Astrocyte (in vitro differentiated cells and primary cell): ENCODE results near the gene CRNKL1. TPM values are rescaled to one million over a fixed set of nuclear protein-coding genes. Genes with fewer than 3 reads are reported as not detected.

Experiments used
- DNase-seq: peaks from one replicate; pipeline ENCODE4 v3.0.0-alpha.2; 2010; ENCODE audit warnings: low read depth
- FAIRE-seq: peaks from 2 replicates; lab custom pipeline; 2011; peaks lifted over from hg19 to GRCh38; lab: Jason Lieb, UNC
- H2AFZ ChIP-seq: 2 replicates; pipeline ENCODE4 v1.6.0; 2012; ENCODE audit warnings: low read depth, low read length, inconsistent platforms
- H3K27ac ChIP-seq: 2 replicates; pipeline ENCODE4 v1.5.1; 2011; ENCODE audit warnings: low read depth, low read length, inconsistent platforms
- H3K27me3 ChIP-seq: 2 replicates; pipeline ENCODE4 v1.6.0; 2011; ENCODE audit warnings: low read length, inconsistent platforms; ENCODE audit not compliant: insufficient read depth
- H3K36me3 ChIP-seq: 2 replicates; pipeline ENCODE4 v1.5.1; 2011; ENCODE audit warnings: low read length, inconsistent platforms; ENCODE audit not compliant: insufficient read depth
- H3K4me1 ChIP-seq: 2 replicates; pipeline ENCODE4 v1.5.1; 2011; ENCODE audit warnings: low read length, inconsistent platforms; ENCODE audit not compliant: insufficient read depth
- H3K4me2 ChIP-seq: 2 replicates; pipeline ENCODE4 v1.6.0; 2012; ENCODE audit warnings: low read length, inconsistent platforms
- H3K4me3 ChIP-seq: 2 replicates; pipeline ENCODE4 v1.5.1; 2011; ENCODE audit warnings: low read depth, mild to moderate bottlenecking, low read length, inconsistent platforms; ENCODE audit not compliant: insufficient read depth
- H3K79me2 ChIP-seq: 2 replicates; pipeline ENCODE4 v1.6.0; 2012; ENCODE audit warnings: mild to moderate bottlenecking, low read length, inconsistent platforms; ENCODE audit not compliant: insufficient read depth
- H3K9ac ChIP-seq: 2 replicates; pipeline ENCODE4 v1.6.0; 2012; ENCODE audit warnings: mild to moderate bottlenecking, low read length, inconsistent platforms
- H3K9me3 ChIP-seq: 2 replicates; pipeline ENCODE4 v1.5.1; 2012; ENCODE audit warnings: low read depth, mild to moderate bottlenecking, low read length, inconsistent platforms; ENCODE audit not compliant: insufficient read depth
- H4K20me1 ChIP-seq: 2 replicates; pipeline ENCODE4 v1.6.0; 2012; ENCODE audit warnings: low read length, inconsistent platforms; ENCODE audit not compliant: insufficient read depth
- H3K27ac Mint-ChIP-seq: one replicate; pipeline ENCODE4 v1.8.0; 2021; ENCODE audit warnings: mild to moderate bottlenecking, mixed read lengths; ENCODE audit not compliant: unreplicated experiment
- H3K27me3 Mint-ChIP-seq: one replicate; pipeline ENCODE4 v1.8.0; 2021; ENCODE audit warnings: low read depth, mixed read lengths; ENCODE audit not compliant: unreplicated experiment
- H3K36me3 Mint-ChIP-seq: one replicate; pipeline ENCODE4 v1.8.0; 2021; ENCODE audit warnings: low read depth, mixed read lengths; ENCODE audit not compliant: unreplicated experiment
- H3K4me1 Mint-ChIP-seq: one replicate; pipeline ENCODE4 v1.8.0; 2021; ENCODE audit warnings: low read depth, mixed read lengths; ENCODE audit not compliant: unreplicated experiment
- H3K4me3 Mint-ChIP-seq: one replicate; pipeline ENCODE4 v1.8.0; 2021; ENCODE audit warnings: mild to moderate bottlenecking, moderate library complexity, mixed read lengths; ENCODE audit not compliant: unreplicated experiment
- H3K9me3 Mint-ChIP-seq: one replicate; pipeline ENCODE4 v1.8.0; 2021; ENCODE audit warnings: mild to moderate bottlenecking, mixed read lengths; ENCODE audit not compliant: unreplicated experiment
- EZH2 ChIP-seq: IDR thresholded peaks from 2 replicates; pipeline ENCODE4 v1.6.1; 2012; ENCODE audit warnings: mild to moderate bottlenecking, low read length, inconsistent platforms; ENCODE audit not compliant: insufficient read depth
- total RNA-seq: library from RNA; stranded (reverse); gene quantifications from 2 replicates; pipeline ENCODE4 v1.2.1, GENCODE V29; 2021
- TF ChIP-seq, protein P1 (sequence below): IDR thresholded peaks from 2 replicates; pipeline ENCODE4 v1.5.1; 2011; ENCODE audit warnings: low read depth, mild to moderate bottlenecking, inconsistent platforms, low read length, moderate library complexity; ENCODE audit not compliant: insufficient read depth

Gene CRNKL1
- total RNA-seq, 1 donor from 2014 or later, result 20.2 TPM

DNA sequence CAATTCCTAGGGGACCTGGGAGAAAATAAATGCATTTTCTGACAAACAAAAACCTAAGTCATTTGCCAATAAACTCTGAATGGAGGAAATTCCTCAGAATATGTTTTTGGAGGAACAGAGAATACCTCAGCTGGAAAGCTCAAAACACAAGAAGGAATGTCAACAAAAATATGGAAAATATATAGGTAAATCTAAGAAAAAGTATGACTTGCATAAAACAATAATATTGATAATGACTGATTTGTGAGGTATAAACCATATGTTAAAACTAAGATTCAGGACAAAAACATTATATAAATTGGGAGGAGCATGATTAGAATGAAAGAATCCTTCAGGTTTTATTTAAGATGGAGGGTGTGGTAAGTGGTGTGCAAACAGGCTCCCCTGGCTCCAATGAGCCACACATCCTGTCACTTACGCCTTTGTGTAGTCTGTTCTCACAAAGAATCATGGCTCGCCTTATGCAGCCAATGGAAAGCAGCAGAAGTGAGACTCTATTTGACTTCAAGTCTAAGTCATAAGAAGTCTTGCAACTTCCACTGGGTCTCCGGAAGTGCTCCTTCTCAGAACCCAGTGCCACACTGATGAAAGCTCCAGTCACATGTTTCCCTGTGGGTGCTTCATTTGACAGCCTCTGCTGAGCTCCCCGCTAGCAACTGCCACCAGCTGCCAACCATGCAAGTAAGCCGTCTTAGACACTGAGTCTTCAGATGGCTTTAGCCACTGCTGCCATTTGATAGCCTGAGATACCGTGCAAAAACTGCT, 8.2 kb upstream of the CRNKL1 start:
- Histone ChIP-seq H4K20me1 (no peaks in the 10 kb centered on the region), H3K4me1 (no peaks in the 10 kb centered on the region), H2AFZ (no peak overlapping the region), H3K27me3 (peaks cover 5% of the 10 kb centered on the region), H3K79me2 (no peaks in the 10 kb centered on the region), H3K4me2 (no peak overlapping the region), H3K9me3 (no peaks in the 10 kb centered on the region), H3K4me3 (no peak overlapping the region), H3K36me3 (no peaks in the 10 kb centered on the region), H3K27ac (no peak overlapping the region), H3K9ac (no peak overlapping the region)
- Mint-ChIP-seq H3K36me3 (no peaks in the 10 kb centered on the region), H3K4me3 (no peak overlapping the region), H3K27me3 (peaks cover 2% of the 10 kb centered on the region), H3K4me1 (no peaks in the 10 kb centered on the region), H3K9me3 (no peaks in the 10 kb centered on the region), H3K27ac (no peak overlapping the region)
- TF ChIP-seq EZH2, result no peak
- TF ChIP-seq, protein P1, sequence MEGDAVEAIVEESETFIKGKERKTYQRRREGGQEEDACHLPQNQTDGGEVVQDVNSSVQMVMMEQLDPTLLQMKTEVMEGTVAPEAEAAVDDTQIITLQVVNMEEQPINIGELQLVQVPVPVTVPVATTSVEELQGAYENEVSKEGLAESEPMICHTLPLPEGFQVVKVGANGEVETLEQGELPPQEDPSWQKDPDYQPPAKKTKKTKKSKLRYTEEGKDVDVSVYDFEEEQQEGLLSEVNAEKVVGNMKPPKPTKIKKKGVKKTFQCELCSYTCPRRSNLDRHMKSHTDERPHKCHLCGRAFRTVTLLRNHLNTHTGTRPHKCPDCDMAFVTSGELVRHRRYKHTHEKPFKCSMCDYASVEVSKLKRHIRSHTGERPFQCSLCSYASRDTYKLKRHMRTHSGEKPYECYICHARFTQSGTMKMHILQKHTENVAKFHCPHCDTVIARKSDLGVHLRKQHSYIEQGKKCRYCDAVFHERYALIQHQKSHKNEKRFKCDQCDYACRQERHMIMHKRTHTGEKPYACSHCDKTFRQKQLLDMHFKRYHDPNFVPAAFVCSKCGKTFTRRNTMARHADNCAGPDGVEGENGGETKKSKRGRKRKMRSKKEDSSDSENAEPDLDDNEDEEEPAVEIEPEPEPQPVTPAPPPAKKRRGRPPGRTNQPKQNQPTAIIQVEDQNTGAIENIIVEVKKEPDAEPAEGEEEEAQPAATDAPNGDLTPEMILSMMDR, result no peak
- FAIRE-seq (no peak), DNase-seq (no peak)

DNA sequence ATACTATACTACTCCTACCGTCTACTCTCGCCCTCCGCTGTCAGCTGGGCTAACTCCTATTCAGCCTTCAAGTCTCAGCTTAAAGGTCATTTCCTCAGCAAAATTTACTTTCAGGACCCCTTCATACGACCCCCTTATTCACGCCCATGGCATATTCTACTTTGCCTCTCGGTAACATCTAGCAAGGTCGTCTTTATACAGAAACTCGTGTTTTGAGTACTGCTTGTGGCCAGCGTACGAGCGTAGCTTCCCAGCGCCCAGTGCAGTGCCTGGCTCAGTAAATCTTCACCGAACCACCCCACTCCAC, 546 bp downstream of the CRNKL1 start:
- Mint-ChIP-seq H3K27ac (peak overlapping the region; percentile 94), H3K9me3 (no peaks in the 10 kb centered on the region), H3K4me1 (no peaks in the 10 kb centered on the region), H3K36me3 (peaks cover 2% of the 10 kb centered on the region), H3K4me3 (peak overlapping the region; percentile 100), H3K27me3 (no peaks in the 10 kb centered on the region)
- Histone ChIP-seq H2AFZ (peak overlapping the region; percentile 91), H3K9ac (peak overlapping the region; percentile 90), H3K27me3 (peaks cover 5% of the 10 kb centered on the region), H3K4me1 (peaks cover 5% of the 10 kb centered on the region), H4K20me1 (no peaks in the 10 kb centered on the region), H3K36me3 (peaks cover 28% of the 10 kb centered on the region), H3K4me3 (peak overlapping the region; percentile 91), H3K27ac (peak overlapping the region; percentile 74), H3K9me3 (no peaks in the 10 kb centered on the region), H3K79me2 (peaks cover 19% of the 10 kb centered on the region), H3K4me2 (peak overlapping the region; percentile 90)
- FAIRE-seq (no peak), DNase-seq (peak; percentile 5)
- TF ChIP-seq, protein P1, result no peak
- TF ChIP-seq EZH2, result no peak

DNA sequence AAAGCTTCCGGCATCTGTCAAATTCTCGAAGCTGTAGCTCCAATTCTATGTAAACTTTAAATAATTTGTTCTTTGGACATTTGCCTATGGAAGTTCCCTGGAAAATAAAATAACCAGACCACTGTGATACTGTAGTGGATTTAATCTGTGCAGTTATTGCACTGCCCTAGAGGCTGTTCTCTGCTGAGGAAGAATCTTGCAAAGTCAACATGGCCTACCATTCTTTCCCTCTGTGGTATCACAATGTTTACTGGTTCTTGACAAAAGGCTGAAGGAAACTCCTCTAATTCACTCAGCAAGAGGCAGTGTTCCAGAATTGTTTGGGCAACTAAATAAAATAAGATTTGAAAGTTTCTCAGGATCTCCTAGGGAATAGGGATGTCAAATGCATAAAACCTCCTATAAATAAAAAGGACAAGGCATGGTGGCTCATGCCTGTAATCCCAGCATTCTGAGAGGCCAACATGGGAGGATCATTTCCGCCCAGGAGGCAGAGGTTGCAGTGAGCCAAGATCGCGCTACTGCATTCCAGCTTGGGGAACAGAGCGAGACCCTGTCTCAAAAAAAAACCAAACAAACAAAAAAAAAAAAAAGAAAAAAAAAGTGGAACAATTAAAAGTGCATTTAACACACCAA, 12.4 kb downstream of the CRNKL1 start:
- Histone ChIP-seq H3K4me1 (no peaks in the 10 kb centered on the region), H3K9ac (no peak overlapping the region), H3K79me2 (no peaks in the 10 kb centered on the region), H3K4me2 (no peak overlapping the region), H4K20me1 (peaks cover 7% of the 10 kb centered on the region), H2AFZ (no peak overlapping the region), H3K27ac (no peak overlapping the region), H3K27me3 (no peaks in the 10 kb centered on the region), H3K4me3 (no peak overlapping the region), H3K36me3 (peaks cover 72% of the 10 kb centered on the region), H3K9me3 (no peaks in the 10 kb centered on the region)
- Mint-ChIP-seq H3K27me3 (no peaks in the 10 kb centered on the region), H3K36me3 (peaks cover 14% of the 10 kb centered on the region), H3K9me3 (no peaks in the 10 kb centered on the region), H3K27ac (no peak overlapping the region), H3K4me3 (no peak overlapping the region), H3K4me1 (peaks cover 2% of the 10 kb centered on the region)
- DNase-seq (no peak), FAIRE-seq (no peak)
- TF ChIP-seq, protein P1, result no peak
- no peak for TF ChIP-seq EZH2
